Stimulated activated CD8-positive, alpha-beta memory T cell treated with anti-CD3 and anti-CD28 coated beads, Interleukin-7, amount 100 ng/mL, for 24 hours (primary cell): ENCODE data around the gene WBP2NL.
"Not testable (repeated sequence)": the region's sequence is repeated elsewhere in the genome, so short reads cannot be mapped to it uniquely, and the experiment has no call there.

Experiments
- DNase-seq: peaks from one replicate; pipeline ENCODE4 v3.0.0-alpha.2; 2020; ENCODE audit warnings: low read depth

WBP2NL gene

DNA sequence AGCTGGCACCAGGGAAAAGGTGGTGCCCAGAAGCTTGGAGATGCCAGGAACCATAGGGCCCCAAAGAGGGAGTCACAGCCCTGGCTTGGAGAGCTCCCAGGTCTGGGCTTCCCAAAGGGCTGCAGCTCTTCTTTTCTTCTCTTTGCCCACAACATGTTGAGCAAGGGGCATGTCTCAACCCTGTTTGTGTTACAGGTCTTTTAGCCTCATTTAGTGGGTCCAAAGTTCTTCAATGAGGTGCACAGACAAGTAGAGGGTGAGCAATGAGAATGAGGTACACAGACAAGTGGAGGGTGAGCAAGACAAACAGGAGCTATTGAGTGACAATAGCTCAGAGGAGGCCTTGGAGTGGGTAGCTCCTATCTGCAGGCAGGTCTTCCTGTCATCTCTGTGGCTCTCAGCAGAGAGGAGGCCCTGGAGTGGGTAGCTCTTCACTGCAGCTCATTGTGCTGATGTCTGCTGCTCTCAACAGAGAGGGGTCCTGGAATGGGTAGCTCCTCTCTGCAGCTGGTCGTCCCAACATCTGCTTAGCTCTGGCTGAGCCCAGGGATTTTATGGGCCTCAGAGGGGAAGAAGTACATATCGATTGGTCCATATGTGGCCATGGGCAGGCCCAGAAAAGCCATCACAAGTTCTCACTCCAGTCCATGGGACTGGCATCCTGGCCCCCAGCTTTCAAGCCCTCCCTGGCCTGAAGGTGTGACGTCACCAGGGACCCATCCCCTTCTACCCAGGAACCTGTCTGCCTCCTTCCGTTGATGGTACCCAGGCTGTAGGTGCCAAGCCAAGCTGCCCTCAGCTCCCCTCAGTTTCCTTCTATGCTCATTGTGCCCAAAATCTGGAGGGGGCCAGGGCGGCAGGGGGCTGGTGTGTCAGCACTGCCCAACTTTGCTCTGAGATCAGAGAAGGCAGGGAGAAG lies 34.9 kb downstream of the WBP2NL start:
- DNase-seq: no peak

GRCh38 chr22:42035256-42035655 lies 36.7 kb downstream of the WBP2NL start:
- DNase-seq: no peak

DNA sequence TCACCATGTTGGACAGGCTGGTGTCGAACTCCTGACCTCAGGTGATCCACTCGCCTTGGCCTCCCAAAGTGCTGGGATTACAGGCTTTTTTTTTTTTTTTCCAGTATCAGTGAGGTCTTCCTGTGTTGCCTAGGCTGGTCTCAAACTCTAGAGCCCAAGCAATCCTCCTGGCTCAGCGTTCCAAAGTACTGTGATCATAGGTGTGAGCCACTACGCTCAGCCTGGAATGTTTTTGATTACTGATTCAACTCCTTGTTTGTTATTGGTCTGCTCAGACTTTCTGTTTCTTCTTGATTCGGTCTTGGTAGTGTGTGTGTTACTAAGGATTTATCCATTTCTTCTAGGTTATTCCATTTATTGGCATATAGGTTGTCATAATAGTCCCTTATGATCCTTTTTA lies 40.7 kb downstream of the WBP2NL start:
- DNase-seq: no peak

DNA sequence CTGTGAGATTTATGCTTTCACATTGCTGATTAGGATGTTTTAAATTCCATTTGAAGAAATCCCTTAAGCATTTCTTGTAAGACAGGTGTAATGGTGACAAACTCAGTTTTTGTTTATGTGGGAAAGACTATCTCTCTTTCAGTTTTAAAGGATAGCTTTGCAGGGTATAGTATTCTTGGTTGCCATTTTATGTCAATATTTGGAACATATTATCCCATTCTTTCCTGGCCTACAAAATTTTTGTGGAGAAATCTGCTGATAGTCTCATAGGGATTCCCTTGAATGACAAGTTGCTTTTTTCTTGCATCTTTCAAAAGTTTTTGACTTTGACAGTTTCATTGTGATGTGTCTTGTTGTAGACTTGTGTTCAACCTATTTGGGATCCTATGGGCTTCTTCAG lies 43.2 kb downstream of the WBP2NL start:
- no peak for DNase-seq

GRCh38 chr22:42050641-42051180 lies 52.1 kb downstream of the WBP2NL start:
- DNase-seq: no peak

DNA sequence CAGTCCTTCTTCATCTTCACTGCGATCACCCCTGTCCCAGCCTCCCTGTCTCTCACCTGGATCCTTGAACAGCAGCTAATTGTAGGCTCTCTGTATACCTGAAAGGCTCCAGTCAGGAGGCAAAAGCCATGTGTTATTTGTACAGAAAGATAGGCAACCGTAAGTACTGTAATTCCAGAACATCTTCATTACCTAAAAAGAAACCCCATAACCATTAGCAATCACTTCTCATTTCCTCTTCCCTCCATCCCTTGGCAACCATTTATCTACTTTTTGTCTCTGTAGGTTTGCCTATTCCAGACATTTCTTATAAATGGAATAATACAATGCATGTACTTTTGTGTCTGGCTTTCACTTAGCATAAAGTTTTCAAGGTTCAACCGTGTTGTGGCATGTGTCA lies 54.2 kb downstream of the WBP2NL start:
- no peak for DNase-seq

- DNase-seq: no peak
These were observed 58.3 kb downstream of the WBP2NL start for GRCh38 chr22:42056757-42057511.

DNA sequence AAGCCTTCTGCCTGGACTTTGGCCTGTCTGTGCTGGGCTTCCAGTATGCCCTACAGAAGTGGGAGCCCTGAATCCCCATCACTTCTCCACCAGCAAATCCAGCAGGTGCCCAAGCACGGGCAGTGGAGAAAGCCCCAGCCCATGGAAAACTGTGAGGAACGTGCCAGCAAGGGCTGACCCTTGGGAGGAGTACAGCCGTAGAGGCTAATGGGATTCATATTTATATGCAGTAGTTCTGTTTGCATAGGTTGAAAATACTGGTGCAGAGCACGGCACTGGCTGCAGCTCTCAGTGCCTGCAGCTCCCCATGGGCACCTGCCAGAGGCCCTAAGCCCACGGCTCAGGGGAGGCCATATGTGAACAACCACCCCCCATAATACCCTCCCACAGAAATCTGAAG lies 61.9 kb downstream of the WBP2NL start:
- no peak for DNase-seq

DNA sequence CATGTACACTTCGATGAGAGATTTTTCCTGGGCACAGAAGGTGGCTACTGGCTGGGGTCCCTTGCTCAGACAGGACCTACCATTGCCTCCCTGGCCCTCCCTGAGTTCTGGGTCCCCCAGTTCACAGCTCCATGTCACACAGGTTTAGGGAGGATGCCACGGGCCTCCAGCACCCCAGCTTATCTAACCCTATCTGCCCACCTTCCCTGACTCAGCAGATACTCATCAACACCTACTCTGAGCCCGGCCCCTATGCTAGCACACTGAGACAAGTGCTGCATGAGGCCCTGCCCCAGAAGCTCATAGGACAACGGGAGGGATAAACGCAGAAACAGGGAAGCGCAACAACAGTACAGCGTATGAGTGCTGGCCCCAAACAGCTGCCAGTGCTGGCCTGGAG lies 62.5 kb downstream of the WBP2NL start:
- no peak for DNase-seq

DNA sequence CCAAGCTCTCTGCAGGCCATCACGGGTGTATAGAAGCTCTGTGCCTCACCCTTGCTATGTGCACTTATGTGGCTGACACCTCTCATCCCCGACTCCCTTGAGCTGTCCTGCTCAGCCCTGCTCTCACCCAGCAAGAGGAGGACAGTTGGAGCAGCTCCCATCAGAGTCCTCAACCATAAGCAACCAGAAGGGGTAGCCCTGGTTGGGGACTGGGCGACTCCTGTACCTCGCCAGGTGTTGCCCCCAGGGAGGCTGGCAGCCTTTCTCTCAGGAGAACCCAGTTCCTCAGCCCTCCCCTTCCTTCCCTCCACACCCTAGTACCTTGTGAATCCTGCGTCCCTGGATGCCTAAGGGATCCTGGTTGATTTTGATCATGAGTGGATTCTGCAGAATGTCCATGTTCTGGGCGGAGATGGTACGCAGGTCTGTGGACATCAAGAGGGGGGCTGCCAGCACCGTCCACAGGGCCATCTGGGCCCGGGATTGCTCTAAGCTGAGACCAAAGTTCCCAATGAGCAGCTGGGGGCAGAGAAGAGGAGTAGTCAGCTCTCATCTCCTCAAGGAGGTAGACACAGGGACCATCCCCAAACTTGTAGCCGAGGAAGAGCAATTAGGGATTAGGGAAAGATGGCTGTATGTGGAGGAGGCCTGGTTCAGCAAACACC lies 64.0 kb downstream of the WBP2NL start:
- DNase-seq: no peak

GRCh38 chr22:42064629-42065028 lies 66.0 kb downstream of the WBP2NL start:
- no peak for DNase-seq

- no peak for DNase-seq
These were observed 67.0 kb downstream of the WBP2NL start for GRCh38 chr22:42065438-42066125.

DNA sequence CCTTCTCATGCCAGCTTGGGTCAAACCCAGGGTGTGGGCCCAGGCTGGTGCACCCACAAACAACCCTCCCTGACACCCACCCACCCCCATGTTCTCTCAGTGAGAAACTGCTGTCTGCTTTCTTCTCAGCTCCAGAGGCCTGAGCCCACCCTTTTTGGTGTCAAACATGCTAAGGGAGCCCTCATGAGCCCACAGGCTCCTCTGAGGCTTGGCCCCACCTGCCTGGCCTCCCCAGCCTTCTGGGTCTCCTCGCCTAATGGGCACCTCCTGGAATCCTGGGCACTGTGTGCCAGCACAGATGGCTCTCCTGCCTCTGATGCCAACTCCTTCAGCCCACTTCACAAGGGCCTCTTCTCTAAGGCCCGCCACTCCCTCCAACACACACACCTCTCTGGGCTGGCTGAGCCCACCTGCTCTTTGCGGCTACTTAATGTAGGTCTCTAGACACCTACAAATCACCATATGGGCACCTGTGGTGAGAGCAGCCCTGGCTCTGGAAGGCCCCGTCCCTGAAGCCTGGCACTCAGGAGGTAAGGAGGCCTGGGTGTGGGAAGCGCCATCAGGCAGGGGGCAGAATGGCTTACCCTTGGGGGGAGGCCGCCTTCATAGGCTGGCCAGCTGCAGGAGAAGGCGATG lies 67.7 kb downstream of the WBP2NL start:
- DNase-seq: no peak

GRCh38 chr22:42066937-42067336 lies 68.3 kb downstream of the WBP2NL start:
- no peak for DNase-seq

DNA sequence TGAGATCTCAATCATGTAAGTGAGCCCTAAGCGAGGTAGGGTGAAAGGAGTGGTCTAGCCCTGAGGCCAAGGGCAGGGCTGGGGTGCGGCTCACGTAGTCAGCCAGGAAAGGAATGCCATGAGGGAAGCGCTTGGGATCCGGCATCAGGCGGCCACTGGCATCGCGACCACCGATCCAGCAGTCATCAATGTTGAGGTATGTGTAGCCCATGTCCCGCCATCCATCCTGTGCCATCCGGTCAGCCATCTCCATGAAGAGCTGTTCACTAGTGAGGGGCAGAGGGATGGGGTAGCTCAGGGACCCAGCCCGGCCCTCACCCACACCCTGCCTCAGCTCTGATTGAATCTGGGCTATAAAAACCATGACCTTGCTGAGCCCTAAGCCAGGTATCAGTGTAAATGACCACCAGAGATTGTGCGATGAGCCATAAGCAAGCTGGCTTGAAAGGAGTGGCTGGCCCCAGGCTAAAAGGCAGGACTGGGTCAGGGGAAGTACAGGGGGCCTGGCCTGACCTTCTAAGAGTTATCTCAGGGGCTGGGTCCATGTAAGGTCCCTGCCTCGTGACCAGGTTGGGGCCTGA lies 69.2 kb downstream of the WBP2NL start:
- no peak for DNase-seq

- DNase-seq: no peak
These were observed 69.7 kb downstream of the WBP2NL start for GRCh38 chr22:42068291-42068690.

GRCh38 chr22:42069801-42070516 lies 71.4 kb downstream of the WBP2NL start:
- DNase-seq: no peak

- peak; percentile 83 for DNase-seq
These were observed 72.2 kb downstream of the WBP2NL start, which contains the start of gene NAGA for GRCh38 chr22:42070517-42071422. Gene NAGA, minus strand, starts transcription at chr22:42070812. Its CDS starts 515 bp downstream, at chr22:42070297.

DNA sequence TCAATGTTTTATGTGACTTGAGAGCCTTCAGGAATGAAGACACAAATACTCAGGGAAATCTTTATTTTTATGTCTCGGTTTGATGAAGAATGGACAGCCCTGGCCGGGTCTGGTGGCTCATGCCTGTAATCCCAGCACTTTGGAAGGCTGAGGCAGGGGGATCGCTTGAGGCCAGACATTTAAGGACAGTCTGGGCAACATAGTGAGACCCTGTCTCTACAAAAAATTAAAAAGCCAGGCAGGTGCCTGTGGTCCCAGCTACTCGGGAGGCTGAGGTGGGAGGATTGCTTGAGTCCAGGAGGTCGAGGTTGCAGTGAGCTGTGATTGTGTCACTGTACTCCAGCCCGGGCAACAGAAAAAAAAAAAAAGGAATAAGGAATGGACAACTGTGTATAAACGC lies 72.9 kb downstream of the WBP2NL start:
- DNase-seq: not testable (repeated sequence)
